HL-60 (cell line): ENCODE measurements around the gene MAGI2.

Experiments
- DNase-seq, 2 experiments: peaks; one replicate each; pipeline ENCODE4 v3.0.0-alpha.2; 2010 to 2020; ENCODE audit warnings: low read depth in 1 of 2, low spot score in 1 of 2
- H3K27ac ChIP-seq: fragments of 250-450 bp; sonication (Bioruptor Pico); replicated peaks from 2 replicates; pipeline ENCODE4 v1.5.1; 2020; ENCODE audit warnings: mild to moderate bottlenecking, moderate library complexity
- H3K27me3 ChIP-seq: fragments of 250-450 bp; sonication (Bioruptor Pico); 2 replicates; pipeline ENCODE4 v1.5.1; 2021; ENCODE audit warnings: mild to moderate bottlenecking, moderate library complexity; ENCODE audit not compliant: insufficient read depth, poor library complexity, severe bottlenecking
- H3K4me3 ChIP-seq: replicated peaks from 2 replicates; pipeline ENCODE4 v1.5.1; 2011; ENCODE audit warnings: mild to moderate bottlenecking, control low read depth, low read length; ENCODE audit not compliant: insufficient read depth
- CTCF ChIP-seq: IDR thresholded peaks from one replicate; pipeline ENCODE4 v1.5.1; 2011; ENCODE audit warnings: low read length, control low read depth, inconsistent platforms; ENCODE audit not compliant: insufficient read depth
- GABPA ChIP-seq: IDR thresholded peaks from 2 replicates; pipeline ENCODE4 v1.6.1; 2012; ENCODE audit warnings: low read depth
- POLR2AphosphoS5 ChIP-seq: IDR thresholded peaks from 2 replicates; pipeline ENCODE4 v1.6.1; 2012; ENCODE audit warnings: low read depth
- REST ChIP-seq: IDR thresholded peaks from 2 replicates; pipeline ENCODE4 v1.6.1; 2012; ENCODE audit warnings: low read depth; ENCODE audit not compliant: insufficient replicate concordance
- SPI1 ChIP-seq: IDR thresholded peaks from 2 replicates; pipeline ENCODE4 v1.6.1; 2012; ENCODE audit warnings: low read depth, mild to moderate bottlenecking, borderline replicate concordance

The MAGI2 gene

GRCh38 chr7:78718212-78718611 is 735.3 kb downstream of the MAGI2 start:
- Histone ChIP-seq H3K27me3 (no peaks in the 10 kb centered on the region), H3K4me3 (no peak overlapping the region), H3K27ac (no peak overlapping the region)
- TF ChIP-seq GABPA (no peak), POLR2AphosphoS5 (no peak), REST (no peak), CTCF (no peak), SPI1 (no peak)
- DNase-seq: no peak

- H3K27me3 ChIP-seq: no peaks in the 10 kb centered on the region
- H3K4me3 ChIP-seq: no peak overlapping the region
- TF ChIP-seq POLR2AphosphoS5 (no peak), GABPA (no peak), SPI1 (no peak), REST (no peak), CTCF (no peak)
- H3K27ac ChIP-seq: no peak overlapping the region
- no peak for DNase-seq
These were observed 736.6 kb downstream of the MAGI2 start for GRCh38 chr7:78716876-78717275.

GRCh38 chr7:78714356-78714755 is 739.1 kb downstream of the MAGI2 start:
- H3K27me3 ChIP-seq: no peaks in the 10 kb centered on the region
- DNase-seq: no peak
- no peak overlapping the region for H3K4me3 ChIP-seq
- TF ChIP-seq SPI1 (no peak), CTCF (no peak), REST (no peak), POLR2AphosphoS5 (no peak), GABPA (no peak)
- no peak overlapping the region for H3K27ac ChIP-seq
